ENCODE measurements around the gene RTP3.

DNA sequence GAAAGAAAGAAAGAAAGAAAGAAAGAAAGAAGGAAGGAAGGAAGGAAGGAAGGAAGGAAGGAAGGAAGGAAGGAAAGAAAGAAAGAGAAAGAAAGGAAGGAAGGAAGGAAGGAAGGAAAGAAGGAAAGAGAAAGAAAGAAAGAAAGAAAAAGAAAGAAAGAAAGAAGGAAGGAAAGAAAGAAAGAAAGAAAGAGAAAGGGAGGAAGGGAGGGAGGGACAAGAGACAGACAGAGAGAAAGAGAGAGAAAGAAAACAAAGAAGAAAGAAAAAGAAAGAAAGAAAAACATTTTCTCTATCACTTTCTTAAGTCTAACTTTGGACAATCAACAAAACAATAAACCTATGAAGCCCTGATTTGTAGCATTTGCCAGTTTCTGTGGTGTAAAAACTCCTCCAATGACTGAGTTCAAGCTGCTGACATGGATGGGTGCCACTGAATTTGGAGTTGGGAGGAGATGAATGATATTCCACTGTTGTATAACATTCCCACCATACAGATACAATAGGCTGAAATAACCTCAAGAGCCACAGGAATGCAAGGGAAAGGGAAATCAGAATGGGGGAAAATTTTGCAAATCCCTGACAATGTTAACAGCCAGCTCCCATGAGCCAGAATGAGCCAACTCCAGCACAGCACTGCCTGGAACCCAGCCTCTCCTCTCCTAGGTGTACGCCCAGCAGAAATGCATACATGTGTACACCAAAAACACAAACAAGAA lies 15.0 kb upstream of the RTP3 start:
- TF ChIP-seq, protein P1, sequence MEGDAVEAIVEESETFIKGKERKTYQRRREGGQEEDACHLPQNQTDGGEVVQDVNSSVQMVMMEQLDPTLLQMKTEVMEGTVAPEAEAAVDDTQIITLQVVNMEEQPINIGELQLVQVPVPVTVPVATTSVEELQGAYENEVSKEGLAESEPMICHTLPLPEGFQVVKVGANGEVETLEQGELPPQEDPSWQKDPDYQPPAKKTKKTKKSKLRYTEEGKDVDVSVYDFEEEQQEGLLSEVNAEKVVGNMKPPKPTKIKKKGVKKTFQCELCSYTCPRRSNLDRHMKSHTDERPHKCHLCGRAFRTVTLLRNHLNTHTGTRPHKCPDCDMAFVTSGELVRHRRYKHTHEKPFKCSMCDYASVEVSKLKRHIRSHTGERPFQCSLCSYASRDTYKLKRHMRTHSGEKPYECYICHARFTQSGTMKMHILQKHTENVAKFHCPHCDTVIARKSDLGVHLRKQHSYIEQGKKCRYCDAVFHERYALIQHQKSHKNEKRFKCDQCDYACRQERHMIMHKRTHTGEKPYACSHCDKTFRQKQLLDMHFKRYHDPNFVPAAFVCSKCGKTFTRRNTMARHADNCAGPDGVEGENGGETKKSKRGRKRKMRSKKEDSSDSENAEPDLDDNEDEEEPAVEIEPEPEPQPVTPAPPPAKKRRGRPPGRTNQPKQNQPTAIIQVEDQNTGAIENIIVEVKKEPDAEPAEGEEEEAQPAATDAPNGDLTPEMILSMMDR (IDR thresholded peaks at IDR 0.05; ENCODE audit: insufficient read depth, low read length, poor library complexity, severe bottlenecking) = no peak
- no peak for TF ChIP-seq EZH2phosphoT487 (conservative IDR thresholded peaks at IDR 0.05; ENCODE audit: low read length)

All from SU-DHL-6 (cell line).